ENCODE measurements around the gene LIPK.

GRCh38 chr10:88682491-88682890 is 23.6 kb upstream of the LIPK start:
- TF ChIP-seq CTCF (optimal IDR thresholded peaks at IDR 0.05 in 1 of 3, IDR thresholded peaks at IDR 0.05 in 1 of 3, conservative IDR thresholded peaks at IDR 0.05 in 1 of 3; ENCODE audit: extremely low read depth in 1 of 3, insufficient read depth in 2 of 3, low read length in 3 of 3) (no peak), EZH2 (IDR thresholded peaks at IDR 0.05; ENCODE audit: low read length) (no peak)
